OCI-LY3 (cell line): ENCODE measurements around the gene ORC4.

Experiments
- H2AFZ ChIP-seq: fragments of 200-600, 300-600 bp; shearing (Covaris generic); 2 replicates; pipeline ENCODE4 v1.6.0; 2014; ENCODE audit warnings: antibody characterized with exemption, low read depth, low read length
- H3K27ac ChIP-seq: fragments of 200-600, 300-600 bp; sonication (generic); 2 replicates; pipeline ENCODE4 v1.5.1; 2014; ENCODE audit warnings: mild to moderate bottlenecking, low read length, moderate library complexity, mixed read lengths
- H3K27me3 ChIP-seq: fragments of 200-600, 300-600 bp; sonication (generic); 2 replicates; pipeline ENCODE4 v1.6.1; 2014; ENCODE audit warnings: low read depth, low read length, mixed read lengths
- H3K36me3 ChIP-seq: fragments of 200-600, 300-600 bp; sonication (generic); replicated peaks from 2 replicates; pipeline ENCODE3; 2014; ENCODE audit warnings: low read depth, low read length, mixed read lengths
- H3K4me1 ChIP-seq: fragments of 300-600, 200-600 bp; sonication (generic); 2 replicates; pipeline ENCODE4 v1.6.1; 2014; ENCODE audit warnings: low read length, mixed read lengths
- H3K4me2 ChIP-seq: fragments of 200-600, 300-600 bp; sonication (generic); 2 replicates; pipeline ENCODE4 v1.6.1; 2014; ENCODE audit warnings: low read length, mixed read lengths
- H3K4me3 ChIP-seq: fragments of 300-600, 200-600 bp; sonication (generic); 2 replicates; pipeline ENCODE4 v1.5.1; 2014; ENCODE audit warnings: antibody characterized with exemption, mild to moderate bottlenecking, low read length, moderate library complexity
- H3K79me2 ChIP-seq: fragments of 300-600, 200-600 bp; shearing (Covaris generic); 2 replicates; pipeline ENCODE4 v1.6.1; 2014; ENCODE audit warnings: mild to moderate bottlenecking, low read length, mixed read lengths
- H3K9ac ChIP-seq: fragments of 300-600, 200-600 bp; shearing (Covaris generic); 2 replicates; pipeline ENCODE4 v1.6.0; 2014; ENCODE audit warnings: mild to moderate bottlenecking, low read length, moderate library complexity
- H3K9me3 ChIP-seq: fragments of 200-600, 300-600 bp; shearing (Covaris generic); 2 replicates; pipeline ENCODE4 v1.6.1; 2014; ENCODE audit warnings: low read length, mixed read lengths; ENCODE audit not compliant: insufficient read depth
- H4K20me1 ChIP-seq: fragments of 200-600, 300-600 bp; sonication (generic); 2 replicates; pipeline ENCODE4 v1.6.1; 2016; ENCODE audit warnings: low read length, mixed read lengths; ENCODE audit not compliant: insufficient read depth
- EZH2phosphoT487 ChIP-seq: fragments of 200-600 bp; shearing (Covaris generic); IDR thresholded peaks from 2 replicates; pipeline ENCODE4 v1.6.1; 2018; ENCODE audit warnings: antibody characterized with exemption, mixed run types, low read depth
- TF ChIP-seq, protein P1 (sequence below): fragments of 200-600, 300-600 bp; sonication (generic); IDR thresholded peaks from 2 replicates; pipeline ENCODE4 v1.5.1; 2014; ENCODE audit warnings: antibody characterized with exemption, low read length, low read depth

ORC4 gene

DNA sequence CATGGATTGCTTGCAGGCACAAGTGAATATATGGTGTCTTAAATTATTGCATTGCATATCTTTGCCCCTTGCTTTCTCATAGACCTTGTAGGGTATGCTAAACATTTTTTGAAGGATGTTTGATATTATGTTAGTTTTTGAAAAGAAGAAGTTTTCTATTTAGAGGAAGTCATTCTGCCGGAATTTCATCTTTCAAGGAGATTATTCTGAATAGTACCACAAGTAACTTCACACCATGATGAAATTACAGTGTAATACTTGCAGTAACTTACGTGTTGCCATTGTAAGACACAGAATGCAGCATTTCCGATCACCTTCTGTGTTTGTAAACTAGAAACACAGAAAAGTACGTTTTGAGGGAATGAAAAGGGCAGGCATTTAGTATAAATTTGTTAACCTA is 103.8 kb downstream of the ORC4 start:
- H3K36me3 ChIP-seq = no peaks in the 10 kb centered on the region
- H3K9me3 ChIP-seq = no peaks in the 10 kb centered on the region
- H3K4me1 ChIP-seq = no peaks in the 10 kb centered on the region; the same call in 1 of the 2 replicates
- H3K79me2 ChIP-seq = no peaks in the 10 kb centered on the region
- no peaks in the 10 kb centered on the region for H4K20me1 ChIP-seq
- TF ChIP-seq, protein P1, sequence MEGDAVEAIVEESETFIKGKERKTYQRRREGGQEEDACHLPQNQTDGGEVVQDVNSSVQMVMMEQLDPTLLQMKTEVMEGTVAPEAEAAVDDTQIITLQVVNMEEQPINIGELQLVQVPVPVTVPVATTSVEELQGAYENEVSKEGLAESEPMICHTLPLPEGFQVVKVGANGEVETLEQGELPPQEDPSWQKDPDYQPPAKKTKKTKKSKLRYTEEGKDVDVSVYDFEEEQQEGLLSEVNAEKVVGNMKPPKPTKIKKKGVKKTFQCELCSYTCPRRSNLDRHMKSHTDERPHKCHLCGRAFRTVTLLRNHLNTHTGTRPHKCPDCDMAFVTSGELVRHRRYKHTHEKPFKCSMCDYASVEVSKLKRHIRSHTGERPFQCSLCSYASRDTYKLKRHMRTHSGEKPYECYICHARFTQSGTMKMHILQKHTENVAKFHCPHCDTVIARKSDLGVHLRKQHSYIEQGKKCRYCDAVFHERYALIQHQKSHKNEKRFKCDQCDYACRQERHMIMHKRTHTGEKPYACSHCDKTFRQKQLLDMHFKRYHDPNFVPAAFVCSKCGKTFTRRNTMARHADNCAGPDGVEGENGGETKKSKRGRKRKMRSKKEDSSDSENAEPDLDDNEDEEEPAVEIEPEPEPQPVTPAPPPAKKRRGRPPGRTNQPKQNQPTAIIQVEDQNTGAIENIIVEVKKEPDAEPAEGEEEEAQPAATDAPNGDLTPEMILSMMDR = no peak
- no peak for TF ChIP-seq EZH2phosphoT487
- no peak overlapping the region for H3K27ac ChIP-seq
- no peak overlapping the region for H3K4me2 ChIP-seq
- H3K4me3 ChIP-seq = no peak overlapping the region
- H3K9ac ChIP-seq = no peak overlapping the region
- no peaks in the 10 kb centered on the region for H3K27me3 ChIP-seq
- no peak overlapping the region for H2AFZ ChIP-seq

DNA sequence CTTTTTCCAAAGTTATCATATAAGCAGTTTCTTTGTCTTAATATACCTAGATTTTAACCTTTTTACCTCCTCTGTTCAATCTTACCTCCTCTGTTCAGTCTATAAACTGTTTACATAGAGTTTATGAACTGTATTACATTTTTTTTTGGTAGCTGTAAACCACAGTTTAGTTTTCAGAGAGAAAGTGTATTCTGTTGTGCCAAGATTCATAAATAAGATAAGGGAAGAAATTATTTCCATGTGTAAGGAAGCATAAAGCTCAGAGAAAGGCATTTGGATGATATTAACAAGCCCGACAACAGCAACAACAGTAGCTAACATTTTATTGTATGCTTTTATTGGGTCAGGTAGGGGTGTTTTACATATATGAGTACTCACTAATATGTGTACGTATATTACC is 104.5 kb downstream of the ORC4 start:
- no peaks in the 10 kb centered on the region for H3K27me3 ChIP-seq
- H4K20me1 ChIP-seq = no peaks in the 10 kb centered on the region
- no peaks in the 10 kb centered on the region; the same call in 1 of the 2 replicates for H3K4me1 ChIP-seq
- no peak for TF ChIP-seq EZH2phosphoT487
- TF ChIP-seq, protein P1 = no peak
- H3K9me3 ChIP-seq = no peaks in the 10 kb centered on the region
- no peak overlapping the region for H3K27ac ChIP-seq
- H3K9ac ChIP-seq = no peak overlapping the region
- H3K4me2 ChIP-seq = no peak overlapping the region
- no peak overlapping the region for H3K4me3 ChIP-seq
- H3K36me3 ChIP-seq = no peaks in the 10 kb centered on the region
- H2AFZ ChIP-seq = no peak overlapping the region
- no peaks in the 10 kb centered on the region for H3K79me2 ChIP-seq

DNA sequence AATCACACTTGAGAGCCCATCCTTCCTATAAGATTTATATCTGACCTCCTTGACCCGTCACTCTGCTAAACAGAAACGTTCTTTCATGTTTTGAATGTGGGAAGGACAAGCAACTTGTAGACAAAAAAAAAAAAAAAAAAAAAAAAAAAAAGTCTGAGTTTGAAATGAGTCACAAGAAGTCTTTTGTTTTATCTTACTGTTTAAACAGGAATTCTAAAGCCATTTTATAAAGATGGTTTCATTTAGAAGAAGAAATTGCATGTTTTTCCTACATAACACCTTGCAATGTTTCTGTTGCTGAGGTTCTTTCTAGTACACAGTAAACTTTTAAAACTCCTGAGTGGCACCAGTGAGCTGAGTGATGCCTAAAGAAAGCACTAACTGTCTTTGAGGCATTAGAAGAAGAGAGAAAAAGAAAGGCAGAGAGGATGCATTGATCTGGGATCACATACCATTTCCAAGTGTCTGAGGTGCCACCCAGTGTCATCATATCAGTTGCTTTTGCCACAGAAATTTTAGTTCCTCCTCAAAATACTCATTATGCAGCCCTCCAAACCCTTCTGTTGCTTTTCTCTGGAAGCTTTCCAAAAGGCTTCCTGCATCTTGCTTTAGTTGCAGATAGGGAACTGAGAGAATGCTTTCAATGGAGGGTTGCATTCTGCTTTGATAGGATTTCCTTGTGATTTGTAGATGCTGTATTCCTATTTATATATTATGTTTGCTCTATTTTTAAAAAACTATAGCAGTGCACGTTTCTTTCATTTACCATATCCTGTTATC is 106.6 kb downstream of the ORC4 start:
- H2AFZ ChIP-seq = no peak overlapping the region

DNA sequence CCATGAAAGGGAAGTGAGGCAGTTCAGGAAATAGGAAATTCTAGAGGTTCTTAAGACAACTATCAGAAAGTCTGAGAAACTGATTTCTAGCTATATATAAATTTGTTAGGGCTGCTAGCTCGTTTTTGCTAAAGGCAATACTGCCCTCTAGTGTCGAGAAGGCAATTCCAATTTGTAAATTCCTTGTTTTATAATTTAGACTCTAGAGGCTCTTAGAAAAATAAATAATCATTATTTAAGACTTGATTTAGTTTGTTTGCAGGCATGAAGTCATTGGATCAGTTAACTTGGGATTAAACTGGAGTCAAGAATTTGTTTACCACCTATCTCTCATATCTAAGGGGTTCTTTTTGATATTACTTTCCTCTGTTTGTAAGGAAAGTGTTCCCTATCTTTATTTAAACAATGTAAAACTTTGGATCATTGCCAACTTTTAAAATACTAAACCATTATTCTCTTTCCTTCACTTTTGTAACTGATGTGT is 109.5 kb downstream of the ORC4 start:
- no peaks in the 10 kb centered on the region for H3K79me2 ChIP-seq
- no peak overlapping the region for H3K4me3 ChIP-seq
- H4K20me1 ChIP-seq = no peaks in the 10 kb centered on the region
- H3K9ac ChIP-seq = no peak overlapping the region
- no peak overlapping the region for H2AFZ ChIP-seq
- H3K9me3 ChIP-seq = no peaks in the 10 kb centered on the region
- H3K4me2 ChIP-seq = no peak overlapping the region
- H3K36me3 ChIP-seq = no peaks in the 10 kb centered on the region
- H3K4me1 ChIP-seq = peaks cover 2% of the 10 kb centered on the region; the same call in 1 of the 2 replicates
- H3K27ac ChIP-seq = no peak overlapping the region
- TF ChIP-seq, protein P1 = peak; percentile 83
- TF ChIP-seq EZH2phosphoT487 = no peak
- H3K27me3 ChIP-seq = no peaks in the 10 kb centered on the region

More for the DNA sequence above, 106.6 kb downstream of the ORC4 start:
- no peak overlapping the region for H3K9ac ChIP-seq
- TF ChIP-seq EZH2phosphoT487 = no peak
- TF ChIP-seq, protein P1 = peak; percentile 16; the same call in 1 of the 2 replicates
- no peaks in the 10 kb centered on the region for H3K79me2 ChIP-seq
- no peaks in the 10 kb centered on the region for H3K27me3 ChIP-seq
- H3K4me2 ChIP-seq = no peak overlapping the region
- H3K27ac ChIP-seq = no peak overlapping the region
- no peaks in the 10 kb centered on the region for H3K9me3 ChIP-seq
- H3K4me3 ChIP-seq = no peak overlapping the region
- H4K20me1 ChIP-seq = no peaks in the 10 kb centered on the region
- H3K36me3 ChIP-seq = no peaks in the 10 kb centered on the region
- peaks cover 2% of the 10 kb centered on the region; the same call in 1 of the 2 replicates for H3K4me1 ChIP-seq
